GM13977 (cell line): ENCODE data around the gene ST6GAL1.

Experiments
- DNase-seq: peaks from one replicate; pipeline ENCODE4 v3.0.0; 2012; ENCODE audit warnings: low spot score
- CTCF ChIP-seq: IDR thresholded peaks from 2 replicates; pipeline ENCODE4 v1.5.1; 2012; ENCODE audit warnings: mild to moderate bottlenecking, control low read depth; ENCODE audit not compliant: insufficient read depth; ENCODE audit errors: extremely low read depth, missing control alignments
- in situ Hi-C: fragments of 300-500 bp; cut with MboI; formaldehyde crosslinking; loops from one replicate; pipeline ENCODE4 v1.12.0; 2022; ENCODE audit warnings: low sequenced_read_pairs, low pct_unique_long_range_greater_than_20kb, mixed read lengths, inconsistent platforms; ENCODE audit not compliant: unreplicated experiment

The ST6GAL1 gene

DNA sequence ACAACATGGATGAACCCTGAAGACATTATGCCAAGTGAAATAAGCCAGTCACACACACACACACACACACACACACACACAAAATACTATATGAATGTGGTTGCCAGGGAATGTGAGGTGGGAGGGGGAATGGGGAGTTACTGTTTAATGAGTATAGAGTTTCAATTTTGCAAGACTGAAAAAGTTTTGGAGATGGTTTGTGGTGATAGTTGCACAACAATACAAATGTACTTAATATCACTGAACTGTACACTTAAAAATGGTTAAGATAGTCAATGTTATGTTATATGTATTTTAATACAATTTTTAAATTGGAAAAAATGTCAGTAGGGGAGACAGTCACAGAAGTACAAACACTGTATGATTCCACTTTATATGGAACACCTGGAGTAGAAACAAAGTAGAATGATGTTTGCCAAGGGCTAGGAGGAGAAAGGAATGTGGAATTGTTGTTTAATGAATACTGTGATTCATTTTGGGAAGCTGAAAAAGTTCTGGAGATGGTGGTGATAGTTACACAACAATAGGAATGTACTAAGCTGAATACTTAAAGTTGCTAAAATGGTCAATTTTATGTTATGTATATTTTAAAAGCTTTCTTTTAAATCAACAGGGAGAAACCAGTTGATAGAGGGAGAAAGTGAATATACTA is 132.3 kb downstream of the ST6GAL1 start:
- no peak for DNase-seq
- TF ChIP-seq CTCF, result no peak
- in situ Hi-C loops, result no loop called here

GRCh38 chr3:187063286-187064121 is 133.2 kb downstream of the ST6GAL1 start:
- in situ Hi-C loops, result no loop called here
- DNase-seq, result no peak
- no peak for TF ChIP-seq CTCF

DNA sequence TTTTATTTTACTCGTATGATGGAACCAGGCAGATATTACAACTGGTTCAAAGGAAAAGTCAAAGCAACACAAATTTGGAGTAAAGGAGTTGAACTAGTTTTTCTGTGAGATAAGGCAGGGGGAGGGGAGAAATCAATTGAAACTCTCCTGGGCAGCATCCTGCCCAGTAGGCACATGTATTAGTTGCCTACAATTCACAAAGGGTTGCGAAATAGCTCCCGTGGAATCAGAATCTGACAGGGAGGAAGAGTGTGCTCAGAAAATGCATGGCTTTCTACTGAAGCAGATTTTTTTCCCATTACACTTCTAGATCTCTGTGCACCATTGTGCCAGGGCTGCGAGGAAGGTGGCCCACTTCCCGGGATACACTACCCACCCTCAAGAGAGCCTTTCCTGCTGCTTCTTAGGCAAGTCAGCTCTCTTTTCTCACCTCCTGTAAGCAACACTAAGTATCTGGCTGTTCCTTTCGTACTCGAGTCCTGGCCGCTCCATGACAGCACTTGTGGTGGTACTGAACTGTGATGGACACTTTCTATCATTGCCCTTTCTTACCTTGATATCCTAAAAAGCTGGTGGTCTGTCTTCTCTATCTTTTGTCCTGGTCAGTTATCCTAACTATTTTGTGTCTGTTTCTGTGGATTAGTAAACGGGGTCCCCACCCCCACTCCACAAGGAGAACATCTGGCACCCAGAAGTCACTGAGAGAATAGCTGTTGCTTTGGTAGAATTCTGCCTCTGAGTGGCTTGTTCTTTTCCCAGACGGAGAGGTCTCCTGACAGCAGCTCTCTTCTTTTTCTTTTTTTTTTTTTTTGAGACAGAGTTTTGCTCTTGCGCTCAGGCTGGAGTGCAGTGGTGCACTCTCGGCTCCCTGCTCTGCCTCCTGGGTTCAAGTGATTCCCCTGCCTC is 134.1 kb downstream of the ST6GAL1 start:
- no peak for DNase-seq
- TF ChIP-seq CTCF, result no peak
- in situ Hi-C loops, result no loop called here

- TF ChIP-seq CTCF, result peak; percentile 60
- in situ Hi-C loops, result no loop called here
- DNase-seq, result peak; percentile 55
These were observed 136.1 kb downstream of the ST6GAL1 start for GRCh38 chr3:187066228-187066995.

DNA sequence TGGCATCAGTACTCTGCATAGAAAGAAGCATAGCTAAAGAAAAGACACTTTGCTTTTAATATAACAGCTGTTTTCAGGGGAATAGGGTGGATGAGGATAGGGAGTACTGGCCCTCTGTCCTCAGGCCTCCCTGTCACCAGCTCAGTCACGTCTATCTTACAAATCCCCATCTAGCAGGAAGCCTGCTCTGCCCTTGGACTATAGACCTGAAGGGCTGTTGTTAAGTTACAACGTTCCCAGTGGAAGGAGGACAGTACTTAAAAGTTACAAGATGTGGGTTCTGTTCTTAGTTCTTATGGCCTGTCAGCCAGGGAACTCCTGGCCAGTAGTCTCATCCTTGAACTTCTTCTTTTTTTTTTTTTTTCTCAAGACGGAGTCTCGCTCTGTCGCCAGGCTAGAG is 138.5 kb downstream of the ST6GAL1 start:
- DNase-seq, result no peak
- in situ Hi-C loops, result no loop called here
- no peak for TF ChIP-seq CTCF
